HG03175 (cell line): ENCODE results near the gene ITIH5.

Source experiments
- ATAC-seq: cut with Tn5 transposase; IDR thresholded peaks from one replicate; pipeline ENCODE4 v1.9.1; 2021; ENCODE audit warnings: mild to moderate bottlenecking, moderate library complexity; ENCODE audit not compliant: unreplicated experiment

ITIH5 gene

DNA sequence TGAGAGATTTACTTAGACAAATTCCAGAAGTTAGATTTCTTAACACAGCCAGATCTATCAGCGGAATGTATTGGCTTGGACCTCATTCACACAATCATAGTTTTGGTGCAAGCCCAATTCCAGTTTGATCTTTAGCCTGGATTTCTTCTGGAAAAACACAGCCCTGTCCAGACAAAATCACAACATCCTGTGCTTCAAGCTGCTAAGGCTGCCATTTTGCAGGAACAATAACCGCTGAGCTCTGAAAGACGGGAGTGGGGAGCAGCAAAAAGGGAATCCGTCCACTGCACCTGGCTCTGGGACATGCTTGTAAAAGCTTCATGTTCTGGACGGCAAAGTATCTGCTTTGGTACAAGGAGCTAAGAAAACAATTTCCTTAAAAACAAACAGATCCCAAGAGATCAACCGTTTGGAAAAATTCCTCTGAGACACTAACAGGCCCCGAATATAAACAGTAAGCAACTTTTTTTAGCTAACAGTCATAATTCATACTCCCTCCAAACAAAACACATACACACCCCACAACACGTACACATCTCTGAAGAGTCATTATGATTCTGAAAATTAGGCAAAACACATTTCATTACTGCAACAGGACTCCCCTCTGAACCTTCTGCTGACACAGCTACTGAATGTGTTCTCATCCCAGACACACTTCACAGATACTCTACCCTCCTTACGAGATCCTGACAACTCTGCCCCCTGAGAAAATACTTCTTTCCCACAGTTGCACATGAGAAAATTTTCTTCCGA is 32.4 kb downstream of the ITIH5 start:
- ATAC-seq: no peak

DNA sequence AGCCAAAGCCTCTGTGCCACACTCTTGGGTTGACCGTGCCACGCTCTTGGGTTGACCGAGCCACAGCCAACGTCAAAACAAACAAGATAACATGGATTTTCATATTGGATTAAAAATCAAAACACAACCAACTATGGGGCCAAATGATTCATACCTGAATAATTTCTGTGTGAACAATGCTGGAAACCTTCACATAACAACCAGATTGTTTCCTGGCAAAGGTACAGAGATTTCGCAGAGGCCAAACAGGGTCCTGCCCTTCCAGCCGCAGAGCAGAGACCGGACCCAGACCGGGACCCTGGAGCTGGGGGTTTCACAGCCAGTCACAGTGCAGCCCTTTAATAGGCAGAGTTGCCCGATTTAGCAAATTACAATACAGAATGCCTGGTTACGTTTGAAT is 40.5 kb downstream of the ITIH5 start:
- no peak for ATAC-seq

DNA sequence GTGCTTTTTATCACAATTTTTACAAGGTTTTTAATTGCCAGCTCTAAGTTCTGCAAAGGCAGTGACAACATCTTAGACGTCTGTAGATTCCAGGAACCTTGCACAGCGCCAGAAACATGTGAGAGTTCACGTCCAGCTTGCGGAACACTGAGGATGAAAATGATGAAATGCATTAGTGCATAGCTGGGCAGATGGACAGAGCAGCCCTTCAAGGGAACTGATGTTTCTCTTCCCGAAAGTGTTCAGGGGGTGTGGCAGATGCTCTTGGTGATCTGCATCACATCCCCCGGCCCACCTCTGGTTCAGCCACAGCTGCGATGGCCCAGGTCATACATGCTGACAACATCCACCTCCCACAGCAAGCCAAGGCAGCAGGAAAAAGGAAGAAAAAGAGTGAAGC is 40.9 kb downstream of the ITIH5 start:
- ATAC-seq: no peak

DNA sequence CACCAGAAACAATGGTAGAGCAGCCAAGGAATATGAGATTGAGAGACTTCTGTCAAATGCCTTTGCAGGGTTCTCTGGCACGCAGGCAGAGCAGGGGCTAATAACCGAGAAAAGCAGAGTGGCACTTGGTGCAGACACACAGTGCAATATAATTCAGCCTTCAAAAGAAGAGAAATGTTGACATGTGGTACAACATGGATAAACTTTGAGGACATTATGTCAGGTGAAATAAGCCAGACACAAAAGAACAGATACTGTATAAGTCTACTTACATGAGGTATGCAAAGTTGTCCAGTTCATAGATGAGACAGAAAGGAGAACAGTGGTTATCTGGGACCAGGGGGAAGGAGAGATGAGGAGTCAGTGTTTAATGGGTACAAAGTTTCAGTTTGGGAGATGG is 41.8 kb downstream of the ITIH5 start:
- no peak for ATAC-seq

DNA sequence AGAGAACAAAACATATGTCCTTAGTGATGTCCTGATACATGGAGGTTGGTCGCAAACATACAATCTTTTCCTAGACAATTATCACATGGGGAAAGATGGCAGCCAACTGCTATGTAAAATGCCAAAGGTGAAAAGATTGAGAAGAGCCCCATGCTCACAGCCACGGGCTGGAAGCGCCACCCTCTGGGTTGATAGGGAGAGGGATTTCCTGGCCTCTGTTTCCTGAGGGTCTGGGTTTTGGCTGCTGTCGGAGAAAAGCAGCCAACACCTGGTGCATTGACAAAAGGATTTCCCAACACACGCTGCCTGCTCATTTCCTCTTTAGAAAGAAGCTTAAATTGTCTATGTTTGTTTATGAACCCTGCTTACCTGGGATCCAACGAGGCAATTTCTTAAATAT is 43.8 kb downstream of the ITIH5 start:
- ATAC-seq: no peak

DNA sequence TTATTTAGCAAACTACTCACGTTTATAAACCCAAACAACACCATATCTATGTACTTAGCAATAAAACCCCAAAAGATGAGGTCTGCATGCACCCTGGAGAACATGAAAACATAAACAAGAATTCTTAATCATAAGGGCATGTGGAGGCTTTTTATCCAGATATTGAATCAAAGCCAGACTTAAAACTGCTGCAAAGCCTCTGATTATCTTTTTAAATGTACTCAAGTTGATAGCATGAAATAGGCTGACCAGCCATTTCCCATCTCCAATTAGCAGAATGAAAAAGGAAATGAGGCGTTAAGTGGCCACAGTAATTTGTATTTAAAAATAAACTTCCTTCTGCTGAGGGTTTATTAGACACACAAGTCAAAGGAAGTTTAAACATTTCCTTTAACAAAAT is 48.3 kb downstream of the ITIH5 start:
- no peak for ATAC-seq

DNA sequence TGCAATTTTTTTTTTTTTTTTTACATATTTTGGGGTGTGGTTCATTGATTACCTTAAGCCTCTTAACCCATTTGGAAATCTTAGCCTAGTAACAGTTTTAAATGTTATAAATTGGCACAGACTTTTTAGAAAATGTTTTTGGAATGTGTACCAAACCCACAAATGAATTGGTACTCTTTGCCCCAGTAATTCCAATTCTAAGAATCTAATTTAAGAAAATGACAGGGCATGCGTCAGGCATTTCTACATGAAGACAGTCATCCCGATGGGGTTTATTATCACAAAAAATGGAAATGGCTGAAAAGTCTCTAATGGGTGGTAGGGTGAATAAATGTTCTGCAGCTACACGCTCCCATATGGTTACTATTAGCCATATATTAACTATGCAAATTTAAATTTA is 54.9 kb downstream of the ITIH5 start:
- no peak for ATAC-seq

DNA sequence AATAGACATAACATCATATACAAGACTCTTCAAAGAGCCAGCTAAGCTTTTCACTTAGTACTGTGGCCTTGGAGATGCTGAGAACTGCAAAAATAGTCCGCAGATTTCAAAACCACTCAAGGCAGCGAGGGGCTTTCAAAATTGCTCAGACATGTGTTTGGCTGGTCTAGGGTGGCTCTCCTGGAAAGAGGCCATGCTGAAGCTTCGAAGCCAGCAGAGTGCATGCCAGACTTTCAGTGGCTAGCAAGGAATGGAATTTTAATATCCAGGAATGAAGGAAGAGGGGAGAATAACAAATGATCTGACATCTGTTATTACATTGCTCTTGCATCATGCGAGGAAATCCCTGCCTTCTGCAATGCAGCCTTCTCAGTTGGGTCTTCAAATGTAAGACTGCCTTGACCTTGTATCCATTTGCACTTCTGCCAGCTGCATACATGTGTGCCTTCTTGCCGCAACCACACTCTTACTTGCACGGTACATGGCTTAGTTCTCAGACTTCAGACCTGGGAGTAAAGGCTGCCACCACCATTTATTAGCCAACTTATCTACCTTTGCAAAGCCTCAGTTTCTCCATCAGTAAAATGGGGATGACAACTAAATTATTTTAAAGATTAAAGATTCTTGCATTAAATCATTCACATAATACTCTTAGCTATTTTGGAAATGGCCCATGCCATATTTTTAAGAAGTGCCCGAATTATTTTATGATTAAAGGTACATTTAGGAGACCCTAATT is 55.9 kb downstream of the ITIH5 start:
- no peak for ATAC-seq

DNA sequence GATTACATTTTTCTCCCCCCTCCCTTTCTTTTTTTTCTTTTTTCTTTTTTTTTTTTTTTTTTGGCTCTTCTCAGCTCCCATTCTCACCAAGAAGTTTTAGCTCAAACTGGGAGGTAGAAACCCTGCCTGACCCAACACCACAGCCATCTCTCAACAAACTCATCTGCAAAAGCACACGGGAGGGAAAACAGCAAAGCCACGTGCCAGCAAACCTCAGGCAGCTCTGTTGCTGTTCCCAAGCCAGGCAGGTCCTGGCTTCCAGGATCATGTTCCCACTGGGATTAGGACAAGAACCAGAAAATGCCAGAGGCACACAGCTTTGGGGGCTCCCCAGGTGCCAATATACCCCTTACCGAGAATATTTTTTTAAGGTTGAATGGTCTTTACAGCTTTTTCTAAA is 56.7 kb downstream of the ITIH5 start:
- ATAC-seq: no peak

DNA sequence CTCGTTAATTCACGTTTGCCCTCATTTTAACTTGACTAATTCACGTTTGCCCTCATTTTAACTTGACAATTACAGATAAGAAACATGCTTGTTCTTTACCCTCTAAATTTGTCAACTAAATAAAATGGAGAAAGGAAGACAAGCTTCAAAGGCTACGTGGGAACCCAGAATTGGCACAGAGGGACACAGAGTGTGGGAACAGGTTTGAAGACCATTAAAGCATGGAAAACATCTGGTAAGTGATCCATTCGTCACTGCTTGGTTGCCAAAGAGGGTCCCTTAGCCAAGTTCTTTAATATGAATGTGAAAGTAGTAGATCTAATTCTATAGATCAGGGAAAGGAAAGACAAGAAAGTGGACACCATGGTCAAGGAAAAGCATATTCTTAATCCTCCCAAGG is 57.2 kb downstream of the ITIH5 start:
- no peak for ATAC-seq

DNA sequence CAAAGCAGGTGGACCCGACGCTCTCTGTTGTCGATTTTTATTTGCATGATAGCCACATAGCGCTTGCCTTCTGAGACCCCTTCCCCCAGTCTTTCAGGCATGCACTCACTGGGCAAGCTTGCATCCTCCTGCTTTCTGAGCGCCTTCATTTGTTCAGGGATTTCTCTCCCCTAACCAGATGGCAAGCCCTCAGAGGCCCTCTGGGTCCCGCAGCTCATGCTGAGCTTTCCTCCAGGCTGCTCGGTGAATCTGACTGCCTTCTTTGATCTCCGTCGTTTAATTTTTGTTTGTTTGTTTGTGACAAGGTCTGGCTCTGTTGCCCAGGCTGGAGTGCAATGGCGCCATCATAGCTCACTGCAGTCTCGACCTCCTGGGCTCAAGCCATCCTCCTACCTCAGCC is 58.8 kb downstream of the ITIH5 start:
- ATAC-seq: no peak

DNA sequence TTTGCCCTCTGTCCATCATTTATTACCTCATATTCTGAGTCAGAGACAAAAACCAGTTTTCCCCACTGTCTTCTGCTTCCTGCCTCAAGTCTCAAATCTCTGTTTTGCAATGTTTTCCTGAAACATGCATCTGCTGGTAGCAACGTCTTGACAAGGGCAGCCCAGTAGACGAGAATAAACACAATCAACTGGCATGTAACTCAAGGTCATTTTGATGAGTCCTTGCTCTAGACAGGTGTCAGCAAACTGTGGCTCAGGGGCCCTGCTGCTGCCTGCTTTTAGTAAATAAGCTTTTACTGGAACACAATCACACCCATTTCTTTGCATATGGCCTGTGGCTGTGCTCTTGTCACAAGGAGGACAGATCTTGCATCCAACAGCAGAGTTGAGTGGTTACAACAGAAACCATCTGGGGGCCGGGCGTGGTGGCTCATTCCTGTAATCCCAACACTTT is 59.8 kb downstream of the ITIH5 start:
- no peak for ATAC-seq

DNA sequence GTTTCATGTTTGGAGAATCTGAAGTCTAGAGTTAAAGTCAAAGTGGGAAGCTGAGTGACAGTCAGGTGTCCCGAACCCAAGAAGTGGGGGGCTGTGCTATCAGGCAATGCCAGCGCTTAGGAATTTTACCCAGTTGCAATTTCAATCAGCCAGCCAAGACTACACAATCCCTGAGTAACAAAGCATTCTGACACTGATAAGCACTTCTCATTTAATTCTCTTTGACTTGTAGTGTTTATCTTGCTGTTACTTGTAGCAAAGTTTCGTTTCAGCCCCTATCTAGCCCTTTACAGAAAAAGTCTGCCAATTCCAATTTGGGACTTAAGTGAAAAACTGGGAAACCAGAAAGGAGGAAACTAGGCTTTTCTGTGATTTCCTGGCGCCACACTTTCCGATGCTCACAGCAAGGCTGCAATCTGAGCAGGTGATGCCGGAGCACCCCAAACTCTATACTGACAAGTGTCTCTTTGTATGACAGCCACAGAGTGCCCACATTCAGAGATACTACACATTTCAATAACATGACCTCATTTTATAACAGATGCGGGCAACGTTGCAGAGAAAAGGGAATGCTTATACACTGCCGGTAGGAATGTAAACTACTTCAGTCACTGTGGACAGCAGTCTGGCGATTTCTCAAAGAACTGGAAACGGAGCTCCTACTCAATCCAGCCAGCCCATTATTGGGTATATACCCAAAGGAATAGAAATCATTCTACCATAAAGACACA is 61.0 kb downstream of the ITIH5 start:
- ATAC-seq: no peak

DNA sequence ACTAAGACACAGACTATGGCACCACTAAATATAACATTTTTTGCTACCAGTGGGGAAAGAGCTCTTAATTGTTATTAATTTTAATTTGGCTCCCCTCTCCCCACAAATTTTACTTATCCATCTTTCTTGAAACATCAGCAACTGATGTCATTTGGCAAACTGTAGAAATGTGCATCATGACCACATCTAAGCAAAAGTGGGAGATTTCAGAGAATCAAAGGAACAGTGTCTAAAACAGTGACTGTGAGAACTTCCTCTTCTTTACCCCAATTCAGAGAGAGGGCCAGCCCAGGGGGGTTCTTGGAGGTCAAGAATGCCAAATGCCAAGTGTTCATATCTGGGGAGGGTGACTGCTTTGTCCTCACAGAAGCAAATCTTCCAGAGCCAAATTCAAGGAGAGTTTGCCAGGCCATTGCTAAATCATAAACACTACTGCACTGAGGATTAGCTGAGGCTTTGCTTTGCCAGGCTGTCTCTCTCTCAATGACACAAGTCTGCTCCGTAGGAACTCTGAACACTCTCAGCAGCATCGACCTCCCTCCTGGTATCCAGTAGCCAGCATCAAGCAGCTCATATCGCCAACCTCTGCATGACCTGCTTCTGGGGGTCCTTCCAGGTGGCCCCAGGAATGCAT is 65.6 kb downstream of the ITIH5 start:
- ATAC-seq: no peak

DNA sequence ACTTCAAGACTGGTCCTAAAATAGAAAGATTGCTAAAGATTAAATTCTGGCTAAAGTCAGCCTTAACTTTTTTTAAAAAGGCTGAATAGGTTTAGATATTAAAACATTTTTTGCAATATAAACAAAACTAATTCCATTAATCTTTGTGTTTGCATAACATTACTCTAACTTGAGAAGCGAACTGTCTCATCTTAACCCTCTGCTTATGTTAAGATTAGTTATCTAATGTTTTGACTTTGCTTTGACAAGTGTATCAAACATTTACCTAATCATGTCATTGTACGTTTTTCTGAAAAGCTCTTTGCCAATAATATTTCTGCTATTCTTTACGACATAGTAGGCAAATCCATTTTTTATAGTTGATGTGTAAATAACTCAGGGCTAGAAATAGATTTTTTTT is 68.0 kb downstream of the ITIH5 start:
- no peak for ATAC-seq

DNA sequence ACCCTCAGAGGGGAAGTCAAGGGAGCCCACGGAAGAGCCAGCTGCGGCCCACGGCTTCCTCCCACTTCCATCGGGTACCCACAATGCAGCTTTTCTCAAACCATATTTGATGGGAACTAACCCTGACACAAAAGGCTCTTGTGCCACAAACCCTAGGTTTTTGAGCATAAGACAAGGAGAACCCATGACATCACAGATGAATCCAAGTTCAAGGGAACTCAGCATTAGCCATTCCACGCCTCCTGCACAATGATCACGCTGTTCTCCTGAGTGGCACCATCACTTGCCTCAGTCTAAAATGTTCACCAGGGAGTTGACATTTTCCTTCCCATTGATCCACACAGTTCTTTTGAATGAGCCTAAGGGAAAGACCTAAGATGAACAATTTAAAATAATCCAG is 70.4 kb downstream of the ITIH5 start:
- ATAC-seq: no peak

DNA sequence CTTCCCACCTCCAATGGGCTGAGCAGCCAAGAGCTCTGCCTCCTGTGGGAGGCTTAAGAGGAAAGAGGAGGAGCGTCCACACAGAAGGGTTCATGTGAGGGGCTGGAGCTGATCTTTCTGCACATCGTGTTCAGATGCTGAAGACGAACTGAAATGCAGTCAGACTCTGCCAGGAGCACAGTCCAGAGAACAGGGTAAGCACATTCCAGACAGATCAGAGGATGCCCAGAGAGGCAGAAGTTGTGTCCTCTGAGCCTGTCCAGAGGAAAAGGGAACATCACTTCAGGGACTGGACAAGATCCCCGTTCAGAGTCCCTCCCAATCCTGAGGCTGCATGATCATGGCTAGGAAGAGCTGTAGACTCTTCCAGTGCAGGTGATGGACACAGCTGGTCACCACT is 72.9 kb downstream of the ITIH5 start:
- ATAC-seq: no peak

DNA sequence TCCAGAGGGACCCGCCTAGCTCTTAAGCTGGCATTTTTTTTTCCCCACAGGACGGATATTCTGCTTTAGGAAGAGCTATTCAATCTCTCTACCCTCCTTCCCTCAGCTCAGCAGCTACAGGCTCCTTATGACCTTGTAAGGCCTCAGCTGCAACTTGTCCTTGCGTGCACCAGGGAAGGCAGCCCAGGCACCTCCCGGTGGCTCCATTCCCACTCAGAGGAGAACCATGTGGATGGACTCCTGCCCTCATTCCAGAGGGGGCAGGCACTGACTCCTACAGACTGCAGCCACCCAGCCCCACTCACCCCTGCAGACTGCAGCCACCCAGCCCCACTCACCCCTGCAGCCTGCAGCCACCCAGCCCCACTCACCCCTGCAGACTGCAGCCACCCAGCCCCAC is 73.7 kb downstream of the ITIH5 start:
- no peak for ATAC-seq

DNA sequence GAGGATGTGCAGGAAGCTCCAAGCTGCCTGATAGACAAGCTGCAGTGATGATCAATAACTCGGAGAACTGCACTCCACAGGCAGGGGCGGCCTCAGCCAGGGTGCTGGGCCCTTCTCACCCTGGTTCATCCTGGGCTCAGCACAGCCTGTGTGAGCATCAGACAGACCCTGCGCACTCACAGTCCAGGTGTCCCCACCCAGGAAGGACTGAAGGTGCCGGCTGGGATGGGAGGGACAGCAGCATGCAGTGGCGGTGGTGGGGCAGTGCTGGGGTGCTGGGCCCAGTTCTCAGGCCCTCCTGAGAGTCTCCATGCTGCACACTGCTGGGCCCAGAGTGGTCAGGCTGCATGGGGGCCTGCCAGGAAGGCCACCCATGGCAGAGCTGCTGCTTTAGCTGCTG is 74.1 kb downstream of the ITIH5 start:
- ATAC-seq: no peak

DNA sequence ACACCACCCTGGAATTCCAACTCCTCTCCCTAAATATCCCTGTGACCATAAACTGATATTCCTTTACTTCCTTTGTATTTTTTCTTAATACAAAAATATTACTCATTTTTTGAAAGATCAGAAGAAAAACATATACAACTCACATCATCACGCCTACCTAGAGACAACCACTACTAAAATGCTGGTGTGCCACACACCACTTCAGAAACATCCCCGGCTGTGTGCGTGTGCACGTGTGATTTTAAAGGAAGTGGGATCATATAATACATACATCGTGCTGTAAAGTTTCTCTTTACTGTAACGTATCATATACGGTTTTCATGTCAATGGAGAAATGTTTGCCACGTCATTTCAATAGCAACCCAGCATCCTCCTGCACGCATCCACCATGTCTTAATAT is 76.5 kb downstream of the ITIH5 start:
- no peak for ATAC-seq

DNA sequence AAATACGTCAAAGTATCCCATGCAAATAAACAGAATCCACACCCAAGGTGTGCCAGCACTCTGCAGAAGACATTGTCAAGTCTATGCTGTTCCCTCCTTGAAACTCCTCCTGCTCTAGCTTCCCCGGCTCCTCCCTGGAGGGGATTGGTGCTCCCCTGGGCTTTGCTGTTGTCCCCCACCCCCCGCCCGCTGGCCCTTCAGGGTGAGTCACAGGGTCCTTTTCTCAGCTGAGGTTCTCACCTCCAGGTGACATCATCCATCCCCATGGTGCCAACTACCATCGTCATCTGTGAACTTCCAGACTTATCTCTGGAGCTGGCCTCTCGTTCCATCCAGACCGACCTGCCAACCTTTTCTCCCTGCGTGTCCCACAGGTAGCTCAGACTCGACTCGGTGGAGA is 77.0 kb downstream of the ITIH5 start:
- ATAC-seq: no peak

DNA sequence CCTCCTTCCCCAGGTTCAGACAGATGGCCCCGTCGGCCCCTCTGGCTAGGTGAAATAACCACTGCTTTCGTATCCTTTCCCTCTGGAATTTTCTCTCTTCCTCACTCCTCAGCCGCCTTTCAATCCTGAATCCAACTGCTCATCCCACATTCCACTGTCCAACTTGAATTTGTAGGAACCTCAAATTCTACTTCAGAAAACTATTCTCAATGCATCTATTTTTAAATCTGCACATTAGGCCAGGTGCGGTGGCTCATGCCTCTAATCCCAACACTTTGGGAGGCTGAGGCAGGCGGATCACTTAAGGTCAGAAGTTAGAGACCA is 78.9 kb downstream of the ITIH5 start:
- ATAC-seq: no peak
